Lung (tissue), 12 donors: ENCODE data around the gene EYA4. TPM values are rescaled to one million over a fixed set of nuclear protein-coding genes. Genes with fewer than 3 reads are reported as not detected.

Experiments
- ATAC-seq: fragments of 200-7000 bp; cut with Tn5 transposase; one replicate; pipeline ENCODE4 v1.9.1; 2020; ENCODE audit warnings: moderate number of reproducible peaks; ENCODE audit not compliant: insufficient read depth, low FRiP score
- DNase-seq, 3 donors: peaks; one replicate each; pipeline ENCODE4 v3.0.0-alpha.2; 2013 to 2017
- H3K27ac ChIP-seq, 2 donors: one replicate each; pipeline ENCODE4 v1.5.1; 2013; ENCODE audit warnings: mild to moderate bottlenecking in 2 of 2, moderate library complexity in 2 of 2, control low read depth in 1 of 2, inconsistent platforms in 1 of 2, low read depth in 1 of 2, low read length in 1 of 2
- H3K27me3 ChIP-seq, 3 donors: one replicate each; pipeline ENCODE4 v1.5.1; 2013; ENCODE audit warnings: low read length in 2 of 3; ENCODE audit not compliant: control insufficient read depth in 3 of 3, insufficient read depth in 3 of 3
- H3K36me3 ChIP-seq, 4 donors: one replicate each; pipeline ENCODE4 v1.5.1; 2013; ENCODE audit warnings: low read length in 4 of 4, mild to moderate bottlenecking in 1 of 4, moderate library complexity in 1 of 4; ENCODE audit not compliant: control insufficient read depth in 4 of 4, insufficient read depth in 4 of 4
- H3K4me1 ChIP-seq, 5 donors: one replicate each; pipeline ENCODE4 v1.5.1; 2013; ENCODE audit warnings: low read length in 5 of 5, mild to moderate bottlenecking in 2 of 5, moderate library complexity in 1 of 5; ENCODE audit not compliant: control insufficient read depth in 5 of 5, insufficient read depth in 5 of 5
- H3K4me3 ChIP-seq: one replicate; pipeline ENCODE4 v1.5.1; 2013; ENCODE audit warnings: mild to moderate bottlenecking, control low read depth, moderate library complexity
- H3K9ac ChIP-seq, 2 donors: one replicate each; pipeline ENCODE4 v1.5.1; 2013; ENCODE audit warnings: low read length in 2 of 2, control low read depth in 1 of 2; ENCODE audit not compliant: insufficient read depth in 1 of 2
- H3K9me3 ChIP-seq, 4 donors: one replicate each; pipeline ENCODE4 v1.5.1; 2013; ENCODE audit warnings: low read length in 3 of 4, mild to moderate bottlenecking in 1 of 4, moderate library complexity in 1 of 4; ENCODE audit not compliant: control insufficient read depth in 4 of 4, insufficient read depth in 3 of 4
- WGBS, 2 donors: extraction: QIAGEN DNeasy Blood & Tissue Kit; methylation state at CpG; one replicate each; pipeline ENCODE4 v1.1.7; 2013; 5-methylcytosine and 5-hydroxymethylcytosine counted together
- polyA plus RNA-seq, 2 donors: library from polyadenylated mRNA; stranded (reverse); fragments of 200-250 nt; gene quantifications; one replicate each; pipeline ENCODE4 v1.2.1, GENCODE V29; 2013
- total RNA-seq, 2 donors: library from RNA; depleted of rRNA in 1 of 2; stranded (reverse); fragments of >200 nt in 1 of 2; gene quantifications; one replicate each; pipeline ENCODE4 v1.2.1, GENCODE V29; 2014 to 2021
- TF ChIP-seq, protein P1 (sequence below): IDR thresholded peaks from 2 replicates; pipeline ENCODE4 v1.5.1; 2012; ENCODE audit warnings: mild to moderate bottlenecking; ENCODE audit errors: control extremely low read depth, extremely low read depth
- donor health status: control.
- donor health status: control.
- donor health status: Bipolar disorder and iron deficiency.
- donor health status: healthy.
- donor health status: DM: yes; HTN: yes; CAD: no.

The EYA4 gene
- total and polyA plus RNA-seq, 4 donors, result 0.49 to 7.4 (median 2.2) TPM

- Histone ChIP-seq H3K4me1 (peaks cover 0 to 3% (median 0%) of the 10 kb centered on the region in 5 donors), H3K9ac (no peak overlapping the region), H3K36me3 (no peaks in the 10 kb centered on the region), H3K27me3 (no peaks in the 10 kb centered on the region), H3K4me3 (no peak overlapping the region), H3K9me3 (no peaks in the 10 kb centered on the region), H3K27ac (no peak overlapping the region)
- ATAC-seq (no peak), DNase-seq (no peak)
- TF ChIP-seq, protein P1, sequence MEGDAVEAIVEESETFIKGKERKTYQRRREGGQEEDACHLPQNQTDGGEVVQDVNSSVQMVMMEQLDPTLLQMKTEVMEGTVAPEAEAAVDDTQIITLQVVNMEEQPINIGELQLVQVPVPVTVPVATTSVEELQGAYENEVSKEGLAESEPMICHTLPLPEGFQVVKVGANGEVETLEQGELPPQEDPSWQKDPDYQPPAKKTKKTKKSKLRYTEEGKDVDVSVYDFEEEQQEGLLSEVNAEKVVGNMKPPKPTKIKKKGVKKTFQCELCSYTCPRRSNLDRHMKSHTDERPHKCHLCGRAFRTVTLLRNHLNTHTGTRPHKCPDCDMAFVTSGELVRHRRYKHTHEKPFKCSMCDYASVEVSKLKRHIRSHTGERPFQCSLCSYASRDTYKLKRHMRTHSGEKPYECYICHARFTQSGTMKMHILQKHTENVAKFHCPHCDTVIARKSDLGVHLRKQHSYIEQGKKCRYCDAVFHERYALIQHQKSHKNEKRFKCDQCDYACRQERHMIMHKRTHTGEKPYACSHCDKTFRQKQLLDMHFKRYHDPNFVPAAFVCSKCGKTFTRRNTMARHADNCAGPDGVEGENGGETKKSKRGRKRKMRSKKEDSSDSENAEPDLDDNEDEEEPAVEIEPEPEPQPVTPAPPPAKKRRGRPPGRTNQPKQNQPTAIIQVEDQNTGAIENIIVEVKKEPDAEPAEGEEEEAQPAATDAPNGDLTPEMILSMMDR, result no peak
Measured at GRCh38 chr6:133430530-133430929, 189.4 kb downstream of the EYA4 start.

GRCh38 chr6:133431031-133431430 lies 189.9 kb downstream of the EYA4 start:
- Histone ChIP-seq H3K4me1 (peaks cover 0 to 3% (median 0%) of the 10 kb centered on the region in 5 donors), H3K4me3 (no peak overlapping the region), H3K36me3 (no peaks in the 10 kb centered on the region), H3K27ac (no peak overlapping the region), H3K9me3 (no peaks in the 10 kb centered on the region), H3K9ac (no peak overlapping the region), H3K27me3 (no peaks in the 10 kb centered on the region)
- TF ChIP-seq, protein P1, result no peak
- ATAC-seq (no peak), DNase-seq (no peak)

- Histone ChIP-seq H3K36me3 (no peaks in the 10 kb centered on the region), H3K9me3 (no peaks in the 10 kb centered on the region), H3K9ac (no peak overlapping the region), H3K27ac (no peak overlapping the region), H3K4me3 (no peak overlapping the region), H3K4me1 (peaks cover 0 to 3% (median 0%) of the 10 kb centered on the region in 5 donors), H3K27me3 (no peaks in the 10 kb centered on the region)
- TF ChIP-seq, protein P1, result no peak
- ATAC-seq (no peak), DNase-seq (no peak)
- WGBS, 2 donors, result 65 to 81% methylated on average over 9 of the region's 9 CpGs
Measured at GRCh38 chr6:133432021-133432989, 191.1 kb downstream of the EYA4 start.
